ENCODE data around the gene BTBD6. TPM values are rescaled to one million over a fixed set of nuclear protein-coding genes. Genes with fewer than 3 reads are reported as not detected.

The BTBD6 gene
- total and polyA plus RNA-seq, 2 donors from 2014 or later: 33.3 to 38.9 TPM

DNA sequence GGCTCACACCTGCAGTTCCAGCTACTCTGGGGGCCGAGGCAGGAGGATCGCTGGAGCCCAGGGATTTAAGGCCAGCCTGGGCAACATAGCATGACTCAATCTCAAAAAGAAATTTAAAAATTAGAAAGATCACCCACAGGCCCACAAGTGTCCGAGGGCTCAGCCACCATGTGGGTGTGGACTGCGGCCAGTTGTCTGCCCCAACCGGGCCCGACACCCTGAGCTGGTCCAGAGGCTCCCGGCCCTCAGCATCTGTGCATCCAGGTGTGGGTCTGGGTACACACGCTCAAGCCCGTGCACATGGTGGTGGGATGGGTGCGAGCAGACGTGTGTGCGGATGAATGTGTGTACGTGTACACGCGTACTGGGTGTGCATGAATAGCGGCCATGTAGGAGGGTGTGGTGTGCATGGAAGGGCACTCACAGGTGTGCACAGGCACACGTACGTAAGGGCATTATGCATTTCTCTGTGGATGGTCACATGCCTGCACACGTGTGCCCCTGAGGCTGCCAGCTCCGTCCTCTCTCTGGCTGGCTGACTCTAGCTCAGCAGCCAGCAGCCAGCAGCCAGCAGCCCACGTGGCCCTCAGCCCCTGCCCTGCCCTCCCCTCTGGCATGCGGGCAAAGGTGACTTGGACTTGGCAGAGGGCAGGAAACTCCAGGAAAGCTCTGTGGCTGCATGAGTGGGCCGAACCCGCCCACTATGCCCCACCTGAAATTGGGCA lies 44.0 kb upstream of the BTBD6 start:
- Histone ChIP-seq H3K9ac (ENCODE audit: low read length in 3 of 3) (no peak overlapping the region), H3K27ac (ENCODE audit: low read depth in 2 of 2, low read length in 2 of 2) (peak overlapping the region; percentile 85 to 88), H3K4me1 (ENCODE audit: control insufficient read depth in 2 of 3, insufficient read depth in 2 of 3, low read depth in 1 of 3, low read length in 3 of 3) (peaks cover 0 to 31% (median 6%) of the 10 kb centered on the region in 3 donors), H3K36me3 (ENCODE audit: control insufficient read depth in 2 of 3, insufficient read depth in 3 of 3, low read length in 3 of 3) (no peaks in the 10 kb centered on the region), H3K9me3 (ENCODE audit: control insufficient read depth in 2 of 3, insufficient read depth in 1 of 3, low read length in 3 of 3) (no peaks in the 10 kb centered on the region), H3K27me3 (ENCODE audit: control insufficient read depth, insufficient read depth, low read length) (no peaks in the 10 kb centered on the region), H3K4me3 (ENCODE audit: low read length in 3 of 3) (no peak overlapping the region)
- TF ChIP-seq, protein P1, sequence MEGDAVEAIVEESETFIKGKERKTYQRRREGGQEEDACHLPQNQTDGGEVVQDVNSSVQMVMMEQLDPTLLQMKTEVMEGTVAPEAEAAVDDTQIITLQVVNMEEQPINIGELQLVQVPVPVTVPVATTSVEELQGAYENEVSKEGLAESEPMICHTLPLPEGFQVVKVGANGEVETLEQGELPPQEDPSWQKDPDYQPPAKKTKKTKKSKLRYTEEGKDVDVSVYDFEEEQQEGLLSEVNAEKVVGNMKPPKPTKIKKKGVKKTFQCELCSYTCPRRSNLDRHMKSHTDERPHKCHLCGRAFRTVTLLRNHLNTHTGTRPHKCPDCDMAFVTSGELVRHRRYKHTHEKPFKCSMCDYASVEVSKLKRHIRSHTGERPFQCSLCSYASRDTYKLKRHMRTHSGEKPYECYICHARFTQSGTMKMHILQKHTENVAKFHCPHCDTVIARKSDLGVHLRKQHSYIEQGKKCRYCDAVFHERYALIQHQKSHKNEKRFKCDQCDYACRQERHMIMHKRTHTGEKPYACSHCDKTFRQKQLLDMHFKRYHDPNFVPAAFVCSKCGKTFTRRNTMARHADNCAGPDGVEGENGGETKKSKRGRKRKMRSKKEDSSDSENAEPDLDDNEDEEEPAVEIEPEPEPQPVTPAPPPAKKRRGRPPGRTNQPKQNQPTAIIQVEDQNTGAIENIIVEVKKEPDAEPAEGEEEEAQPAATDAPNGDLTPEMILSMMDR (IDR thresholded peaks at IDR 0.05; ENCODE audit: borderline replicate concordance, extremely low read depth, insufficient read depth): no peak
- DNase-seq: peak in 4 of 5 donors; percentile 61 to 95 (median 70)
- intact Hi-C loops (cut with DNase I): loop anchor here (5.0 kb wide), 1 partner anchor 148 kb away; no protein-coding TSS in a partner anchor
- peak; percentile 11 for FAIRE-seq

DNA sequence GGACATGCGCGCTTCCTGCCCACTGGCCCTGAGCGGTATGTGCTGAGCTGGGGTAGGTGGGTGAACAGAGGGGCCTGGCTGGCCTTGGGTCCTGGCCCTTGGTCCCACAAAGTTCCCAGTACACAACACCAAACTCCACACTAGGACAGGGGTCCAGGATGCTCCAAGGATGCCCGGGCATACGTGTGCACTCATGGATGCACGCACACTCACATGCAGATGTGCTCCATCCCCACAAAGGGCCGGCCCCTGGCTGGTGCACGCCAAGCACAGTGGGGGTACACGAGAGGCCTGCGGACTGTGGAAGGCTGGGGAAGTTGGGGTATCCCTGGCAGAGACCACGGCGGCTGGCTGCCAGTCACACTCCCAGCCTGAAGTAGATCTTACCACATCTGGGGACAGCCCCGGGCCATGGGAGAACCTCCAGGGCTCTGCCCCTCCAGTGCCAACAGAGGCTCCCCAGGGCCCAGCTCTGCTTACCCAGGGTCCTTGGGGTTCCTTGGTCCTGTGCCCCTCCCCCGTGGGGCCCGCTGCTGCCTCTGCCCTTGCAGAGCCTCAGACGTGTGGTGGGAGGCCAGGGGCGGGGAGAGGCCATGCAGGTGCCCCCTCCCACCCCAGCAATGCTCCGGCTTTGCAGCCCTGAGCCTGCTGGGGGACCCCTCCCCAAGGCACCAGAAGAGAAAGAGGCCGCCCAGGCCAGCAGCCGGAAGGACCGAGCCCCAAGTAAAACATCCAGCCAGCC lies 43.2 kb upstream of the BTBD6 start:
- H3K4me1 ChIP-seq (ENCODE audit: control insufficient read depth in 2 of 3, insufficient read depth in 2 of 3, low read depth in 1 of 3, low read length in 3 of 3): peaks cover 0 to 29% (median 6%) of the 10 kb centered on the region in 3 donors
- H3K9me3 ChIP-seq (ENCODE audit: control insufficient read depth in 2 of 3, insufficient read depth in 1 of 3, low read length in 3 of 3): no peaks in the 10 kb centered on the region
- no peaks in the 10 kb centered on the region for H3K27me3 ChIP-seq (ENCODE audit: control insufficient read depth, insufficient read depth, low read length)
- peak overlapping the region; percentile 65 to 75 for H3K27ac ChIP-seq (ENCODE audit: low read depth in 2 of 2, low read length in 2 of 2)
- no peak for DNase-seq
- TF ChIP-seq, protein P1 (IDR thresholded peaks at IDR 0.05; ENCODE audit: borderline replicate concordance, extremely low read depth, insufficient read depth): no peak
- H3K36me3 ChIP-seq (ENCODE audit: control insufficient read depth in 2 of 3, insufficient read depth in 3 of 3, low read length in 3 of 3): peaks cover 0 to 2% (median 0%) of the 10 kb centered on the region in 3 donors
- no peak for FAIRE-seq
- no peak overlapping the region for H3K9ac ChIP-seq (ENCODE audit: low read length in 3 of 3)
- intact Hi-C loops (cut with DNase I): loop anchor here (5.0 kb wide), 1 partner anchor 147 kb away; no protein-coding TSS in a partner anchor
- H3K4me3 ChIP-seq (ENCODE audit: low read length in 3 of 3): no peak overlapping the region

GRCh38 chr14:105205673-105206208 lies 42.6 kb upstream of the BTBD6 start:
- Histone ChIP-seq H3K27me3 (ENCODE audit: control insufficient read depth, insufficient read depth, low read length) (no peaks in the 10 kb centered on the region), H3K4me3 (ENCODE audit: low read length in 3 of 3) (no peak overlapping the region), H3K36me3 (ENCODE audit: control insufficient read depth in 2 of 3, insufficient read depth in 3 of 3, low read length in 3 of 3) (peaks cover 0 to 5% (median 0%) of the 10 kb centered on the region in 3 donors), H3K9me3 (ENCODE audit: control insufficient read depth in 2 of 3, insufficient read depth in 1 of 3, low read length in 3 of 3) (no peaks in the 10 kb centered on the region), H3K9ac (ENCODE audit: low read length in 3 of 3) (no peak overlapping the region), H3K27ac (ENCODE audit: low read depth in 2 of 2, low read length in 2 of 2) (peak overlapping the region; percentile 11 to 65), H3K4me1 (ENCODE audit: control insufficient read depth in 2 of 3, insufficient read depth in 2 of 3, low read depth in 1 of 3, low read length in 3 of 3) (peaks cover 0 to 29% (median 6%) of the 10 kb centered on the region in 3 donors)
- FAIRE-seq (no peak), DNase-seq (no peak)
- TF ChIP-seq, protein P1 (IDR thresholded peaks at IDR 0.05; ENCODE audit: borderline replicate concordance, extremely low read depth, insufficient read depth): no peak
- intact Hi-C loops (cut with DNase I): no loop called here

Data from kidney (tissue), 14 donors.